ENCODE results near the gene CATSPERE. TPM values are rescaled to one million over a fixed set of nuclear protein-coding genes. Genes with fewer than 3 reads are reported as not detected.
A peak's percentile ranks its signal among the peaks of the same experiment; 100 is the strongest.

Gene CATSPERE
- total RNA-seq, 5 donors from 2014 or later (not counting 1 experiment from before 2014, with no cell fraction given), result 0.79 to 1.5 (median 1.3) TPM

DNA sequence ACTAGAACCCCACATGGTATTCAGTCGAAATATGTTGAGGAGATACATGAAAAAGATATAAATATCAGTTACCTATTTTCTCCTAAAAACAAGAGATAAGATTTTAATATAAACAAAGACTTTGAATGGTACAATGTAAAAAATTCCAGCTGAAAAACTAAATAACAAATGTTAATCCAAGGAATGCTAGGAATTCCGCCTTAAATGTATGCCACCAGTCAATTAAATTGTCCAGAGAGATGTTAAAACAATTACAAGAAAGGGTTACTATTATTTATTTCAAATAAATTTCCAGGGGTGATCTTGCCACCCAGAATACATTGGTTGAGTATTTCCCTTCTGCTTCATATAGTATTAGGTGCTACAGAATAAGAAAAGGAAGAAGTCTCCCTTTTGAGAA is 13.5 kb upstream of the CATSPERE start:
- WGBS (ENCODE audit: insufficient coverage), result no CpG with 5 or more reads among the region's 2 CpGs
- H3K27me3 Mint-ChIP-seq, result no peaks in the 10 kb centered on the region
- no peaks in the 10 kb centered on the region for H3K9me3 ChIP-seq
- no peak overlapping the region for H3K27ac ChIP-seq (ENCODE audit: low read length)
- H3K27ac Mint-ChIP-seq, result no peak overlapping the region
- H3K4me3 ChIP-seq (ENCODE audit: control insufficient read depth in 1 of 2, extremely low read depth in 1 of 2, low read length in 1 of 2), result no peak overlapping the region
- peaks cover 0 to 4% of the 10 kb centered on the region in 2 donors for H3K36me3 ChIP-seq (ENCODE audit: control insufficient read depth in 2 of 2, extremely low read depth in 1 of 2, insufficient read depth in 1 of 2, low read length in 1 of 2)
- H3K4me3 Mint-ChIP-seq, result no peak overlapping the region
- H3K4me1 ChIP-seq (ENCODE audit: control insufficient read depth in 1 of 2, extremely low read depth in 1 of 2, insufficient read depth in 2 of 2, low read length in 2 of 2), result peaks cover 13 to 28% of the 10 kb centered on the region in 2 experiments
- no peak for DNase-seq
- POLR2A ChIA-PET, result interaction anchor here (0.6 kb wide), 2 partner anchors 415 to 568 kb away, joined by 3 to 13 read pairs; no protein-coding TSS in a partner anchor
- H3K4me1 Mint-ChIP-seq, result peaks cover 72 to 78% (median 73%) of the 10 kb centered on the region in 3 donors
- ATAC-seq (replicated peaks in 1 of 4), result no peak
- no peaks in the 10 kb centered on the region for H3K27me3 ChIP-seq (replicated peaks in 1 of 2; ENCODE audit: control insufficient read depth in 2 of 2, extremely low read depth in 1 of 2, insufficient read depth in 2 of 2, low read length in 1 of 2)
- CTCF ChIA-PET, result interaction anchor here in 1 of 2 donors (0.6 to 1.4 kb wide), 2 partner anchors 16 to 151 kb away, joined by 4 read pairs; no protein-coding TSS in a partner anchor
- peaks cover 23% of the 10 kb centered on the region for H3K36me3 Mint-ChIP-seq
- H3K9me3 Mint-ChIP-seq, result peaks cover 0 to 4% (median 0%) of the 10 kb centered on the region in 3 donors

GRCh38 chr1:244448279-244449036 is 12.6 kb upstream of the CATSPERE start:
- no peak for DNase-seq
- Mint-ChIP-seq H3K36me3 (peaks cover 23% of the 10 kb centered on the region), H3K9me3 (peaks cover 0 to 4% (median 0%) of the 10 kb centered on the region in 3 donors), H3K27me3 (no peaks in the 10 kb centered on the region), H3K4me3 (peak overlapping the region in 2 of 3 donors; percentile 15 to 31), H3K27ac (no peak overlapping the region), H3K4me1 (peaks cover 68 to 71% (median 68%) of the 10 kb centered on the region in 3 donors)
- 78% methylated on average over 2 of the region's 5 CpGs for WGBS (ENCODE audit: insufficient coverage)
- H3K4me3 ChIP-seq (ENCODE audit: control insufficient read depth in 1 of 2, extremely low read depth in 1 of 2, low read length in 1 of 2), result no peak overlapping the region
- ATAC-seq (replicated peaks in 1 of 4), result no peak
- H3K4me1 ChIP-seq (ENCODE audit: control insufficient read depth in 1 of 2, extremely low read depth in 1 of 2, insufficient read depth in 2 of 2, low read length in 2 of 2), result peaks cover 13 to 30% of the 10 kb centered on the region in 2 experiments
- no peak overlapping the region for H3K27ac ChIP-seq (ENCODE audit: low read length)
- no peaks in the 10 kb centered on the region for H3K27me3 ChIP-seq (replicated peaks in 1 of 2; ENCODE audit: control insufficient read depth in 2 of 2, extremely low read depth in 1 of 2, insufficient read depth in 2 of 2, low read length in 1 of 2)
- H3K36me3 ChIP-seq (ENCODE audit: control insufficient read depth in 2 of 2, extremely low read depth in 1 of 2, insufficient read depth in 1 of 2, low read length in 1 of 2), result peaks cover 0 to 4% of the 10 kb centered on the region in 2 donors
- H3K9me3 ChIP-seq, result no peaks in the 10 kb centered on the region
- POLR2A ChIA-PET, result interaction anchor here in 1 of 2 donors (0.6 to 1.2 kb wide), 2 partner anchors 15 to 414 kb away, joined by 3 to 13 read pairs; no protein-coding TSS in a partner anchor
- CTCF ChIA-PET, result interaction anchor here in 1 of 2 donors (1.4 kb wide), 1 partner anchor 17 kb away, joined by 4 read pairs; no protein-coding TSS in a partner anchor

- no peak for ATAC-seq (replicated peaks in 1 of 4)
- Histone ChIP-seq H3K9me3 (no peaks in the 10 kb centered on the region), H3K4me1 (ENCODE audit: control insufficient read depth in 1 of 2, extremely low read depth in 1 of 2, insufficient read depth in 2 of 2, low read length in 2 of 2) (peaks cover 7 to 29% of the 10 kb centered on the region in 2 experiments), H3K4me3 (ENCODE audit: control insufficient read depth in 1 of 2, extremely low read depth in 1 of 2, low read length in 1 of 2) (peak overlapping the region in 1 of 2 donors; percentile 91), H3K27ac (ENCODE audit: low read length) (peak overlapping the region; percentile 95), H3K27me3 (replicated peaks in 1 of 2; ENCODE audit: control insufficient read depth in 2 of 2, extremely low read depth in 1 of 2, insufficient read depth in 2 of 2, low read length in 1 of 2) (no peaks in the 10 kb centered on the region), H3K36me3 (ENCODE audit: control insufficient read depth in 2 of 2, extremely low read depth in 1 of 2, insufficient read depth in 1 of 2, low read length in 1 of 2) (no peaks in the 10 kb centered on the region)
- Mint-ChIP-seq H3K36me3 (peaks cover 20% of the 10 kb centered on the region), H3K9me3 (peaks cover 0 to 4% (median 0%) of the 10 kb centered on the region in 3 donors), H3K27me3 (no peaks in the 10 kb centered on the region), H3K4me1 (peaks cover 62 to 64% (median 63%) of the 10 kb centered on the region in 3 donors), H3K27ac (peak overlapping the region; percentile 95 to 97), H3K4me3 (peak overlapping the region; percentile 92 to 97 (median 95))
- POLR2A ChIA-PET, result interaction anchor here (0.5 to 1.3 kb wide), 5 partner anchors 11 to 19 kb away, joined by 3 to 5 read pairs (median 3); no protein-coding TSS in a partner anchor
- WGBS (ENCODE audit: insufficient coverage), result 84% methylated on average over 5 of the region's 8 CpGs
- DNase-seq, result no peak
- CTCF ChIA-PET, result interaction anchor here in 1 of 2 donors (0.5 to 0.7 kb wide), 3 partner anchors 16 to 1209 kb away, joined by 3 to 4 read pairs (median 3); no protein-coding TSS in a partner anchor
These were observed 11.1 kb upstream of the CATSPERE start for GRCh38 chr1:244449936-244450508.

DNA sequence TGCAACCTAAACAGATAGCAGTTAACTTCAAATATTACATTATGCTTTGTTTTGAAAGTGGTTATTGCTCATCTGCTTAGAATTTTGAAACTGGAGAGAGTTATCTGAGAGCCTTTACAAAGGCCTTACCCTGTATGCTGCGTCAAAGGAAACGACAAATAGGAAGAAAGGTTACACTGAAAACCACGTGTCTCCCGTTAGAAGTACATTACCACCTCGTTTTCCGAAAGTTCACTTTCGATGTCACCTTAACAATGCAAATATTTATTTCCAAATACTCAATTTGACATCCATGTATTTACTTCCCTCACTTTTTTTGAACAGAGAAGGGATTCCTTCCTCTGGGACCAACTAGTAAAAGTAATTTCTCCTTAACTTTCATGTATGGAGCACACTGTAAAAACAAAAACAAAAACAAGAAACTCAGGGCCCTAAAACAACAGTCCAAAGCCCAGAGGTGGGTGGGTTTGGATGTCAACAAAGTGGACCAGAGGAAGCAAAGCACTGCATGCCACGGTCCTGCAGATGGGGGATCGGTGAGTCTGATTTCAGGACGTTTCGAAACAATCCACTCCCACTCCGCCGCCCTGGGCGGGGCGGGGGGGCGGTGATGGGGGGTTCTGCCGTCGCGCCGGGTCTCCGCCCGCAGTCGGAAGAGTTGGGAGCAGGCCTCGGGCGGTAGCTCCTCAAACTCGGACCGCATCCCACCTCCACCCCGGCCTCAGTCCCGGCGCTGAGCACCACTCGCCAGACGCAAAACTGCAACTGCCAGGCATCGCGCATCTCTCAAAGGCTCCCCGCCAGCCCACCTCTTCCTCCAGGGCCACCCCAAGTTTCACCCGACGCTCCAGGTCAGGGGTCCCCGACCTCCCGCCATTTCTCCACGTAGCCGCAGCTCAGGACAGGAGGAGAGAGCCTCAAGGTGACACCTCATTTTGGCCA is 10.2 kb upstream of the CATSPERE start:
- peak; percentile 10 to 36 (median 13) for ATAC-seq (replicated peaks in 1 of 4)
- H3K27me3 ChIP-seq (replicated peaks in 1 of 2; ENCODE audit: control insufficient read depth in 2 of 2, extremely low read depth in 1 of 2, insufficient read depth in 2 of 2, low read length in 1 of 2), result no peaks in the 10 kb centered on the region
- Mint-ChIP-seq H3K36me3 (peaks cover 17% of the 10 kb centered on the region), H3K9me3 (peaks cover 0 to 4% (median 0%) of the 10 kb centered on the region in 3 donors), H3K4me3 (peak overlapping the region; percentile 92 to 97 (median 95)), H3K4me1 (peaks cover 54 to 55% (median 55%) of the 10 kb centered on the region in 3 donors), H3K27ac (peak overlapping the region; percentile 95 to 97), H3K27me3 (no peaks in the 10 kb centered on the region)
- ChIA-PET POLR2A (interaction anchor here in 1 of 2 donors (0.8 kb wide), 1 partner anchor 619 kb away, joined by 3 read pairs; no protein-coding TSS in a partner anchor), CTCF (interaction anchor here in 1 of 2 donors (0.5 kb wide), 1 partner anchor 1210 kb away, joined by 4 read pairs; no protein-coding TSS in a partner anchor)
- 0% methylated on average over 29 of the region's 41 CpGs for whole genome bisulfite sequencing (ENCODE audit: insufficient coverage)
- H3K4me1 ChIP-seq (ENCODE audit: control insufficient read depth in 1 of 2, extremely low read depth in 1 of 2, insufficient read depth in 2 of 2, low read length in 2 of 2), result peaks cover 7 to 28% of the 10 kb centered on the region in 2 experiments
- H3K9me3 ChIP-seq, result no peaks in the 10 kb centered on the region
- DNase-seq, result peak; percentile 31 to 76 (median 50)
- H3K27ac ChIP-seq (ENCODE audit: low read length), result peak overlapping the region; percentile 95
- no peaks in the 10 kb centered on the region for H3K36me3 ChIP-seq (ENCODE audit: control insufficient read depth in 2 of 2, extremely low read depth in 1 of 2, insufficient read depth in 1 of 2, low read length in 1 of 2)
- H3K4me3 ChIP-seq (ENCODE audit: control insufficient read depth in 1 of 2, extremely low read depth in 1 of 2, low read length in 1 of 2), result peak overlapping the region; percentile 90 to 91

GRCh38 chr1:244451539-244451950 is 9.5 kb upstream of the CATSPERE start, which contains the start of gene ADSS2:
Gene ADSS2, minus strand, starts transcription at chr1:244451909. Its CDS starts 92 bp downstream, at chr1:244451817.
- WGBS (ENCODE audit: insufficient coverage), result 0% methylated on average over 42 of the region's 45 CpGs
- Histone ChIP-seq H3K36me3 (ENCODE audit: control insufficient read depth in 2 of 2, extremely low read depth in 1 of 2, insufficient read depth in 1 of 2, low read length in 1 of 2) (no peaks in the 10 kb centered on the region), H3K27me3 (replicated peaks in 1 of 2; ENCODE audit: control insufficient read depth in 2 of 2, extremely low read depth in 1 of 2, insufficient read depth in 2 of 2, low read length in 1 of 2) (no peaks in the 10 kb centered on the region), H3K9me3 (no peaks in the 10 kb centered on the region), H3K4me3 (ENCODE audit: control insufficient read depth in 1 of 2, extremely low read depth in 1 of 2, low read length in 1 of 2) (peak within 1 kb of the TSS; percentile 90 to 91), H3K4me1 (ENCODE audit: control insufficient read depth in 1 of 2, extremely low read depth in 1 of 2, insufficient read depth in 2 of 2, low read length in 2 of 2) (peaks cover 7 to 28% of the 10 kb centered on the region in 2 experiments), H3K27ac (ENCODE audit: low read length) (peak within 1 kb of the TSS; percentile 95)
- Mint-ChIP-seq H3K4me1 (peaks cover 47 to 50% (median 48%) of the 10 kb centered on the region in 3 donors), H3K27ac (peak within 1 kb of the TSS; percentile 95 to 97), H3K9me3 (peaks cover 0 to 4% (median 0%) of the 10 kb centered on the region in 3 donors), H3K4me3 (peak within 1 kb of the TSS; percentile 92 to 97 (median 95)), H3K36me3 (peaks cover 17% of the 10 kb centered on the region), H3K27me3 (no peaks in the 10 kb centered on the region)
- POLR2A ChIA-PET, result interaction anchor here in 1 of 2 donors (0.8 kb wide), 1 partner anchor 619 kb away, joined by 3 read pairs; no protein-coding TSS in a partner anchor
- CTCF ChIA-PET, result no interaction called here
- DNase-seq, result no peak
- peak in 1 of 4 experiments; percentile 22 for ATAC-seq (replicated peaks in 1 of 4)

All from T-cell (primary cell).